Activated CD8-positive, alpha-beta T cell treated with anti-CD3 and anti-CD28 coated beads for 36 hours (primary cell): ENCODE results near the gene PTCHD1. TPM values are rescaled to one million over a fixed set of nuclear protein-coding genes. Genes with fewer than 3 reads are reported as not detected.

Experiments
- ATAC-seq: fragments of 200-7000 bp; cut with Tn5 transposase; one replicate; pipeline ENCODE4 v1.10.0; 2021; ENCODE audit warnings: mild to moderate bottlenecking, moderate library complexity
- CTCF ChIA-PET: fragments of 350-600 bp; sonication (Branson Sonifier 250); formaldehyde crosslinking; loops from one replicate; lab custom pipeline; 2021; ENCODE audit warnings: antibody characterized with exemption; lab: Charles Lee
- POLR2A ChIA-PET: fragments of 350-600 bp; sonication (Branson Sonifier 250); formaldehyde crosslinking; loops from one replicate; lab custom pipeline; 2021; ENCODE audit warnings: antibody characterized with exemption; lab: Charles Lee
- DNase-seq: peaks from one replicate; pipeline ENCODE4 v3.0.0-alpha.2; 2020
- H3K27ac Mint-ChIP-seq: one replicate; pipeline ENCODE4 v1.8.0; 2021; ENCODE audit warnings: mild to moderate bottlenecking, mixed read lengths
- H3K27me3 Mint-ChIP-seq: one replicate; pipeline ENCODE4 v1.8.0; 2021; ENCODE audit warnings: mixed read lengths
- H3K36me3 Mint-ChIP-seq: one replicate; pipeline ENCODE4 v1.8.0; 2021; ENCODE audit warnings: low read depth, mixed read lengths
- H3K4me1 Mint-ChIP-seq: one replicate; pipeline ENCODE4 v1.8.0; 2021; ENCODE audit warnings: low read depth, mixed read lengths
- H3K4me3 Mint-ChIP-seq: one replicate; pipeline ENCODE4 v1.8.0; 2021; ENCODE audit warnings: mild to moderate bottlenecking, moderate library complexity, mixed read lengths
- H3K9me3 Mint-ChIP-seq: one replicate; pipeline ENCODE4 v1.8.0; 2021; ENCODE audit warnings: mixed read lengths
- CTCF ChIP-seq: fragments of 200-600 bp; IDR thresholded peaks from one replicate; pipeline ENCODE4 v1.8.0; 2022; ENCODE audit warnings: antibody characterized with exemption, mild to moderate bottlenecking
- intact Hi-C: fragments of 100-400 bp; cut with micrococcal nuclease; formaldehyde crosslinking; loops from one replicate; pipeline ENCODE4 v1.10.0; 2022
- total RNA-seq, 2 experiments: library from RNA; stranded (reverse); gene quantifications; one replicate each; pipeline ENCODE4 v1.2.3, GENCODE V29; 2021

Gene PTCHD1
- total RNA-seq, 2 experiments from 2014 or later: not detected

- CTCF ChIA-PET: no interaction called here
- no peak for DNase-seq
- Mint-ChIP-seq H3K27me3 (no peaks in the 10 kb centered on the region), H3K36me3 (no peaks in the 10 kb centered on the region), H3K4me1 (no peaks in the 10 kb centered on the region), H3K9me3 (no peaks in the 10 kb centered on the region), H3K27ac (no peak overlapping the region), H3K4me3 (no peak overlapping the region)
- POLR2A ChIA-PET: no interaction called here
- intact Hi-C loops: no loop called here
- ATAC-seq: no peak
- TF ChIP-seq CTCF: no peak
These were observed 57.5 kb downstream of the PTCHD1 start for GRCh38 chrX:23392195-23392594.

GRCh38 chrX:23394421-23394820 lies 59.8 kb downstream of the PTCHD1 start:
- no peak for TF ChIP-seq CTCF
- POLR2A ChIA-PET: no interaction called here
- Mint-ChIP-seq H3K9me3 (no peaks in the 10 kb centered on the region), H3K36me3 (no peaks in the 10 kb centered on the region), H3K27me3 (no peaks in the 10 kb centered on the region), H3K4me1 (no peaks in the 10 kb centered on the region), H3K4me3 (no peak overlapping the region), H3K27ac (no peak overlapping the region)
- intact Hi-C loops: no loop called here
- CTCF ChIA-PET: no interaction called here
- no peak for DNase-seq
- no peak for ATAC-seq

- POLR2A ChIA-PET: no interaction called here
- Mint-ChIP-seq H3K27ac (no peak overlapping the region), H3K9me3 (no peaks in the 10 kb centered on the region), H3K4me3 (no peak overlapping the region), H3K27me3 (no peaks in the 10 kb centered on the region), H3K36me3 (no peaks in the 10 kb centered on the region), H3K4me1 (no peaks in the 10 kb centered on the region)
- TF ChIP-seq CTCF: no peak
- intact Hi-C loops: no loop called here
- ATAC-seq (no peak), DNase-seq (no peak)
- CTCF ChIA-PET: no interaction called here
These were observed 61.6 kb downstream of the PTCHD1 start for GRCh38 chrX:23396263-23396662.

GRCh38 chrX:23398570-23398969 lies 63.9 kb downstream of the PTCHD1 start:
- Mint-ChIP-seq H3K9me3 (no peaks in the 10 kb centered on the region), H3K4me3 (no peak overlapping the region)

GRCh38 chrX:23403849-23404248 lies 69.2 kb downstream of the PTCHD1 start:
- Mint-ChIP-seq H3K9me3 (no peaks in the 10 kb centered on the region), H3K27me3 (no peaks in the 10 kb centered on the region), H3K4me3 (no peak overlapping the region), H3K27ac (no peak overlapping the region), H3K36me3 (no peaks in the 10 kb centered on the region), H3K4me1 (no peaks in the 10 kb centered on the region)
- ChIA-PET CTCF (no interaction called here), POLR2A (no interaction called here)
- DNase-seq (no peak), ATAC-seq (no peak)
- TF ChIP-seq CTCF: no peak
- intact Hi-C loops: no loop called here

More at GRCh38 chrX:23398570-23398969, 63.9 kb downstream of the PTCHD1 start:
- TF ChIP-seq CTCF: no peak
- ChIA-PET POLR2A (no interaction called here), CTCF (no interaction called here)
- Mint-ChIP-seq H3K27ac (no peak overlapping the region), H3K27me3 (no peaks in the 10 kb centered on the region), H3K4me1 (no peaks in the 10 kb centered on the region), H3K36me3 (no peaks in the 10 kb centered on the region)
- intact Hi-C loops: no loop called here
- DNase-seq (no peak), ATAC-seq (no peak)
